ENCODE measurements around the gene S1PR2.
"Not testable (repeated sequence)": the region's sequence is repeated elsewhere in the genome, so short reads cannot be mapped to it uniquely, and the experiment has no call there.

The S1PR2 gene

GRCh38 chr19:10182076-10182475 lies 49.1 kb downstream of the S1PR2 start:
- no peak for TF ChIP-seq CTCF (IDR thresholded peaks at IDR 0.05; ENCODE audit: insufficient read depth, low read depth, low read length, missing control alignments)
- no peak overlapping the region for H3K4me3 ChIP-seq (ENCODE audit: low read length)
- DNase-seq (ENCODE audit: low read depth): no peak

- DNase-seq (ENCODE audit: low read depth): no peak
Observed at GRCh38 chr19:10180459-10180858, 50.7 kb downstream of the S1PR2 start.

GRCh38 chr19:10180024-10180423 lies 51.1 kb downstream of the S1PR2 start:
- H3K4me3 ChIP-seq (ENCODE audit: low read length); DNase-seq (ENCODE audit: low read depth): not testable (repeated sequence)

More at GRCh38 chr19:10180459-10180858, 50.7 kb downstream of the S1PR2 start:
- no peak for TF ChIP-seq CTCF (IDR thresholded peaks at IDR 0.05; ENCODE audit: insufficient read depth, low read depth, low read length, missing control alignments)
- no peak overlapping the region for H3K4me3 ChIP-seq (ENCODE audit: low read length)

GRCh38 chr19:10173527-10173926 lies 57.6 kb downstream of the S1PR2 start:
- peak; percentile 29 for DNase-seq (ENCODE audit: low read depth)
- no peak for TF ChIP-seq CTCF (IDR thresholded peaks at IDR 0.05; ENCODE audit: insufficient read depth, low read depth, low read length, missing control alignments)
- no peak overlapping the region for H3K4me3 ChIP-seq (ENCODE audit: low read length)
